HCT116 (cell line): Measurements from ENCODE around the gene UBE2D3. TPM values are rescaled to one million over a fixed set of nuclear protein-coding genes. Genes with fewer than 3 reads are reported as not detected.

Experiments used
- ATAC-seq: fragments of 200-7000 bp; cut with Tn5 transposase; 2 replicates; pipeline ENCODE4 v1.9.1; 2020; ENCODE audit warnings: mild to moderate bottlenecking, moderate library complexity
- BruUV-seq: library from RNA; stranded (reverse); fragments of 400-500 nt; replicated peaks from 2 replicates; lab custom pipeline; 2021; lab: Mats Ljungman, UMichigan
- CTCF ChIA-PET: fragments of 300-600 bp; sonication (Branson Sonifier 250); formaldehyde crosslinking; loops from one replicate; lab custom pipeline; 2021; ENCODE audit warnings: antibody characterized with exemption; lab: Charles Lee
- POLR2A ChIA-PET: fragments of 300-600, 350-600 bp; sonication (Branson Sonifier 250); formaldehyde crosslinking; loops from one replicate; lab custom pipeline; 2021; ENCODE audit warnings: antibody characterized with exemption; lab: Charles Lee
- RAD21 ChIA-PET, 2 experiments: fragments of 300-600 bp; sonication (Branson Sonifier 250); formaldehyde crosslinking; loops; one replicate each; lab custom pipeline; 2023; ENCODE audit warnings: low total read pairs in 2 of 2; ENCODE audit not compliant: uncharacterized antibody in 2 of 2, unreplicated experiment in 2 of 2, low non-redundant PET in 1 of 2; lab: Charles Lee
- DNase-seq: peaks from one replicate; pipeline ENCODE4 v3.0.0-alpha.2; 2010; ENCODE audit warnings: low read depth, low spot score
- H2AFZ ChIP-seq: fragments of 200-600 bp; shearing (Covaris generic), sonication (generic); 2 replicates; pipeline ENCODE4 v1.6.1; 2017; ENCODE audit warnings: low read depth, mixed run types, mixed read lengths, antibody characterized with exemption, low read length; ENCODE audit not compliant: poor library complexity, severe bottlenecking
- H3K27ac ChIP-seq: 2 replicates; pipeline ENCODE4 v1.5.1; 2012; ENCODE audit warnings: low read depth, low read length
- H3K27me3 ChIP-seq: fragments of 200-600 bp; sonication (generic); 2 replicates; pipeline ENCODE4 v1.6.1; 2016; ENCODE audit warnings: mixed run types, low read length, mixed read lengths; ENCODE audit not compliant: insufficient read depth
- H3K36me3 ChIP-seq, 2 experiments: fragments of 200-500 bp in 1 of 2; fragments of 200-600 bp in 1 of 2; sonication (Bioruptor generic) in 1 of 2; sonication (generic) in 1 of 2; 2 replicates each; pipeline versions ENCODE4 v1.5.1 to v1.6.1; 2014 to 2016; ENCODE audit warnings: low read length in 2 of 2, inconsistent platforms in 1 of 2, mixed read lengths in 1 of 2, mixed run types in 1 of 2; ENCODE audit not compliant: insufficient read depth in 2 of 2, control insufficient read depth in 1 of 2
- H3K4me1 ChIP-seq, 2 experiments: fragments of 200-600 bp in 1 of 2; sonication (generic) in 1 of 2; 2 replicates each; pipeline versions ENCODE4 v1.5.1 to v1.6.1; 2012 to 2017; ENCODE audit warnings: low read length in 2 of 2, inconsistent platforms in 1 of 2, mild to moderate bottlenecking in 1 of 2, mixed read lengths in 1 of 2, mixed run types in 1 of 2, moderate library complexity in 1 of 2; ENCODE audit not compliant: insufficient read depth in 2 of 2, control insufficient read depth in 1 of 2
- H3K4me2 ChIP-seq: fragments of 200-600 bp; sonication (generic); 2 replicates; pipeline ENCODE4 v1.6.1; 2017; ENCODE audit warnings: mixed run types, low read length, mixed read lengths
- H3K4me3 ChIP-seq, 2 experiments: fragments of 200-600 bp in 1 of 2; sonication (generic) in 1 of 2; replicated peaks in 1 of 2; 2 replicates each; pipeline ENCODE4 v1.5.1; 2011 to 2016; ENCODE audit warnings: low read length in 2 of 2, control low read depth in 1 of 2, low read depth in 1 of 2, mild to moderate bottlenecking in 1 of 2, mixed read lengths in 1 of 2, mixed run types in 1 of 2
- H3K79me2 ChIP-seq: fragments of 200-600 bp; sonication (generic); 2 replicates; pipeline ENCODE4 v1.6.1; 2017; ENCODE audit warnings: mild to moderate bottlenecking, mixed run types, low read length, moderate library complexity, mixed read lengths; ENCODE audit not compliant: insufficient read depth
- H3K9ac ChIP-seq: fragments of 200-600 bp; sonication (generic); 2 replicates; pipeline ENCODE4 v1.6.1; 2016; ENCODE audit warnings: low read length, mixed read lengths
- H3K9me2 ChIP-seq: fragments of 200-600 bp; sonication (generic), shearing (Covaris generic); 2 replicates; pipeline ENCODE4 v1.6.1; 2017; ENCODE audit warnings: mixed run types, mild to moderate bottlenecking, moderate library complexity; ENCODE audit not compliant: insufficient read depth
- H3K9me3 ChIP-seq, 2 experiments: fragments of 200-500 bp in 1 of 2; fragments of 200-600 bp in 1 of 2; sonication (Bioruptor generic) in 1 of 2; sonication (generic) in 1 of 2; 2 replicates each; pipeline ENCODE4 v1.6.1; 2014 to 2017; ENCODE audit warnings: low read length in 2 of 2, mixed read lengths in 2 of 2, inconsistent platforms in 1 of 2, low read depth in 1 of 2, mild to moderate bottlenecking in 1 of 2, mixed run types in 1 of 2, moderate library complexity in 1 of 2; ENCODE audit not compliant: control insufficient read depth in 1 of 2, insufficient read depth in 1 of 2
- H4K20me1 ChIP-seq: fragments of 200-600 bp; sonication (generic), shearing (Covaris generic); 2 replicates; pipeline ENCODE4 v1.6.1; 2017; ENCODE audit warnings: mixed run types, mild to moderate bottlenecking, moderate library complexity; ENCODE audit not compliant: insufficient read depth
- ATF3 ChIP-seq: IDR thresholded peaks from 2 replicates; pipeline ENCODE4 v1.6.1; 2012
- CBX3 ChIP-seq: IDR thresholded peaks from 2 replicates; pipeline ENCODE4 v1.6.1; 2012; ENCODE audit warnings: low read depth
- CEBPB ChIP-seq: IDR thresholded peaks from 2 replicates; pipeline ENCODE4 v1.6.1; 2012; ENCODE audit warnings: low read depth
- EGR1 ChIP-seq: IDR thresholded peaks from 2 replicates; pipeline ENCODE4 v1.6.1; 2012; ENCODE audit warnings: low read depth
- ELF1 ChIP-seq: IDR thresholded peaks from 2 replicates; pipeline ENCODE4 v1.6.1; 2012; ENCODE audit warnings: low read depth, borderline replicate concordance
- EZH2phosphoT487 ChIP-seq: fragments of 200-600 bp; IDR thresholded peaks from 2 replicates; pipeline ENCODE4 v1.6.1; 2018; ENCODE audit warnings: antibody characterized with exemption, borderline replicate concordance
- FOSL1 ChIP-seq: IDR thresholded peaks from 2 replicates; pipeline ENCODE4 v1.6.1; 2012; ENCODE audit warnings: low read depth
- JUND ChIP-seq: IDR thresholded peaks from 2 replicates; pipeline ENCODE4 v1.6.1; 2012
- MAX ChIP-seq: IDR thresholded peaks from 2 replicates; pipeline ENCODE4 v1.6.1; 2012
- POLR2A ChIP-seq: IDR thresholded peaks from 2 replicates; pipeline ENCODE4 v1.7.0; 2011; ENCODE audit warnings: borderline replicate concordance; ENCODE audit not compliant: insufficient read depth, insufficient read length; ENCODE audit errors: extremely low read depth
- POLR2AphosphoS5 ChIP-seq: IDR thresholded peaks from 2 replicates; pipeline ENCODE4 v1.6.1; 2011; ENCODE audit warnings: mild to moderate bottlenecking, low read depth, low read length, moderate library complexity
- SIN3A ChIP-seq: IDR thresholded peaks from 2 replicates; pipeline ENCODE4 v1.6.1; 2012; ENCODE audit warnings: low read depth
- SP1 ChIP-seq: IDR thresholded peaks from 2 replicates; pipeline ENCODE4 v1.6.1; 2012; ENCODE audit warnings: low read depth
- SRF ChIP-seq: IDR thresholded peaks from 2 replicates; pipeline ENCODE4 v1.6.1; 2012; ENCODE audit warnings: low read depth
- TCF7L2 ChIP-seq: IDR thresholded peaks from 2 replicates; pipeline ENCODE4 v1.7.0; 2011; ENCODE audit warnings: borderline replicate concordance, inconsistent platforms; ENCODE audit not compliant: insufficient read depth, insufficient read length; ENCODE audit errors: extremely low read depth
- YY1 ChIP-seq: IDR thresholded peaks from 2 replicates; pipeline ENCODE4 v1.6.1; 2011; ENCODE audit warnings: low read length, low read depth, moderate library complexity, mild to moderate bottlenecking; ENCODE audit not compliant: insufficient replicate concordance; ENCODE audit errors: extremely low read depth
- ZBTB33 ChIP-seq: IDR thresholded peaks from 2 replicates; pipeline ENCODE4 v1.6.1; 2011; ENCODE audit warnings: mild to moderate bottlenecking, low read length, moderate library complexity; ENCODE audit not compliant: insufficient replicate concordance; ENCODE audit errors: extremely low read depth
- ZFX ChIP-seq: fragments of 450-650 bp; IDR thresholded peaks from 2 replicates; pipeline ENCODE4 v1.6.1; 2017
- ZNF274 ChIP-seq: fragments of 200-500 bp; sonication (Bioruptor generic); IDR thresholded peaks from 2 replicates; pipeline ENCODE4 v1.6.1; 2014; ENCODE audit warnings: mild to moderate bottlenecking, low read depth, low read length, inconsistent platforms
- intact Hi-C: fragments of 100-400 bp; cut with micrococcal nuclease; formaldehyde crosslinking; loops from 2 replicates; pipeline ENCODE4 v1.10.0; 2022
- total RNA-seq: library from RNA; stranded (reverse); gene quantifications from one replicate; pipeline ENCODE4 v1.2.1, GENCODE V29; 2021; ENCODE audit not compliant: unreplicated experiment

UBE2D3 gene
- total RNA-seq, 1 experiment from 2014 or later, result 302 TPM

GRCh38 chr4:102778720-102779119 is 48.6 kb downstream of the UBE2D3 start:
- ChIA-PET CTCF (no interaction called here), POLR2A (no interaction called here), RAD21 (no interaction called here)
- Histone ChIP-seq H4K20me1 (no peaks in the 10 kb centered on the region), H3K27me3 (no peaks in the 10 kb centered on the region), H3K9me2 (no peaks in the 10 kb centered on the region), H3K9ac (no peak overlapping the region), H3K79me2 (no peaks in the 10 kb centered on the region), H2AFZ (no peak overlapping the region), H3K4me2 (no peak overlapping the region), H3K4me3 (no peak overlapping the region), H3K36me3 (no peaks in the 10 kb centered on the region), H3K9me3 (no peaks in the 10 kb centered on the region), H3K4me1 (peaks cover 0 to 5% of the 10 kb centered on the region in 2 experiments; a peak in 1 of 4 replicates), H3K27ac (no peak overlapping the region)
- ATAC-seq (no peak), DNase-seq (no peak)
- intact Hi-C loops, result no loop called here
- TF ChIP-seq ZNF274 (no peak), SIN3A (no peak), ELF1 (no peak), JUND (no peak), MAX (no peak), SRF (no peak), CEBPB (no peak), TCF7L2 (no peak), ATF3 (no peak)
- no TSS peak for BruUV-seq

- no TSS peak for BruUV-seq
- POLR2A ChIA-PET, result no interaction called here
- no peak for TF ChIP-seq SP1
- no peak for TF ChIP-seq EZH2phosphoT487
- no peak for TF ChIP-seq ELF1
- no peak for TF ChIP-seq EGR1
- TF ChIP-seq YY1, result no peak
- no peak for TF ChIP-seq ZNF274
- TF ChIP-seq POLR2A, result no peak
- no peak for TF ChIP-seq ATF3
- TF ChIP-seq POLR2AphosphoS5, result no peak
- no peak for TF ChIP-seq ZBTB33
- no peak for TF ChIP-seq FOSL1
- no peak for TF ChIP-seq JUND
- TF ChIP-seq ZFX, result no peak
- no peak for TF ChIP-seq CBX3
Observed at GRCh38 chr4:102775805-102776204, 51.5 kb downstream of the UBE2D3 start.

More at GRCh38 chr4:102775805-102776204, 51.5 kb downstream of the UBE2D3 start:
- ChIA-PET CTCF (no interaction called here), RAD21 (no interaction called here)
- Histone ChIP-seq H2AFZ (no peak overlapping the region), H3K4me2 (no peak overlapping the region), H3K4me1 (peaks cover 0 to 5% of the 10 kb centered on the region in 2 experiments; a peak in 1 of 4 replicates), H3K27me3 (no peaks in the 10 kb centered on the region), H3K9me2 (no peaks in the 10 kb centered on the region), H3K36me3 (no peaks in the 10 kb centered on the region), H3K79me2 (no peaks in the 10 kb centered on the region), H3K9ac (no peak overlapping the region), H4K20me1 (no peaks in the 10 kb centered on the region), H3K27ac (no peak overlapping the region), H3K4me3 (no peak overlapping the region), H3K9me3 (no peaks in the 10 kb centered on the region)
- ATAC-seq (no peak), DNase-seq (no peak)
- intact Hi-C loops, result no loop called here
